ENCODE results near the gene LSM7.
"Not testable (repeated sequence)": the region's sequence is repeated elsewhere in the genome, so short reads cannot be mapped to it uniquely, and the experiment has no call there.

Gene LSM7

GRCh38 chr19:2291185-2291751 lies 37.1 kb downstream of the LSM7 start:
- DNase-seq, result no peak

- DNase-seq, result no peak
These were observed 37.8 kb downstream of the LSM7 start for GRCh38 chr19:2290441-2291184.

GRCh38 chr19:2289714-2290435 lies 38.5 kb downstream of the LSM7 start:
- DNase-seq, result no peak

- no peak for DNase-seq
These were observed 39.3 kb downstream of the LSM7 start for GRCh38 chr19:2288818-2289713.

- no peak for DNase-seq
These were observed 40.0 kb downstream of the LSM7 start for GRCh38 chr19:2288338-2288817.

GRCh38 chr19:2287585-2288337 lies 40.6 kb downstream of the LSM7 start:
- no peak for DNase-seq

GRCh38 chr19:2286402-2287140 lies 41.8 kb downstream of the LSM7 start:
- no peak for DNase-seq

GRCh38 chr19:2283835-2284507 lies 44.4 kb downstream of the LSM7 start:
- DNase-seq, result no peak

GRCh38 chr19:2282862-2283237 lies 45.5 kb downstream of the LSM7 start:
- no peak for DNase-seq

- DNase-seq, result no peak
These were observed 46.1 kb downstream of the LSM7 start, which contains the start of gene PEAK3 for GRCh38 chr19:2282062-2282861. Gene PEAK3 (minus strand): TSS chr19:2282175. CDS start chr19:2280931, 1,244 bp downstream.

GRCh38 chr19:2281265-2282061 lies 46.9 kb downstream of the LSM7 start:
- not testable (repeated sequence) for DNase-seq

GRCh38 chr19:2280633-2281264 lies 47.6 kb downstream of the LSM7 start:
- no peak for DNase-seq

GRCh38 chr19:2278459-2279158 lies 49.8 kb downstream of the LSM7 start:
- DNase-seq, result no peak

GRCh38 chr19:2277138-2277537 lies 51.2 kb downstream of the LSM7 start:
- DNase-seq, result no peak

- DNase-seq, result no peak
These were observed 51.9 kb downstream of the LSM7 start for GRCh38 chr19:2276429-2276986.

GRCh38 chr19:2275588-2276428 lies 52.6 kb downstream of the LSM7 start:
- no peak for DNase-seq

Data from T1000 (cell line).